ENCODE results near the gene XRCC5. TPM values are rescaled to one million over a fixed set of nuclear protein-coding genes. Genes with fewer than 3 reads are reported as not detected.
A peak's percentile ranks its signal among the peaks of the same experiment; 100 is the strongest.

XRCC5 gene
- total RNA-seq, 4 donors from 2014 or later: 61.2 to 320 (median 168) TPM

DNA sequence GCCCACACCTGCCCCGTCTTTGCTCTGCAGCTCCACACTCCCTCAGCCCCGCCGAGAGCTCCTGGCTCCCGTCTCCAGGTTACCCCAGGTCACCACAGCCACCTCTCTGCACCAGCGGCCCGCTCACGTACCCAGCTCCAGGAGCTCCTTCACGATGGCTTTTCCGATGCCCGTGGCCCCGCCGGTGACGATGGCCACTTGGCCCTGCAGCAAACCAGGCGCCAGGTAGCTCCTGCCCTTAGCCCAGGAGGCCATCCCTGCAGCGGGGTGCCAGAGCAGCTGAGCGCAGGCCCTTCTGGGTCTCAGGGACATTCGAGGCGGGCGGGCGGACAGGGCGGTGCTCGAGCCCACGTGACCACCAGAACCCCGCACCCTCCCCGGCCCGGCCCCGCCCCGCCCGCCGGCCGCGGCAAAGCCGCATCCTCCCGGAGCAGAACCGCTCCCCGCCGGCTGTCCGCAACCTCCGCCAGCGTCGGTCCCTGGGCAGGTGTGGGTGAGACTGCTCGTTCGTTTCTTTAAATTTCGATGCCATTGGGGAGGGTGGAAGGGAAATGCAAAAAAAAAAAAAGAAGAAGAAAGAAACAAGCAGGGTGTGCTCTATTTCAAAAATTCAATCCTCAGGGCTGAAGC is 27.5 kb upstream of the XRCC5 start, which contains the start of the genes PECR and TMEM169:
Gene PECR (minus strand): TSS at position 323 of the 630 bp plus-strand sequence. CDS start 68 bp downstream, at position 255.
Gene TMEM169 (plus strand): TSS at position 433 of the 630 bp plus-strand sequence. CDS start 14,045 bp downstream, outside the sequence.
- Histone ChIP-seq H3K9me3 (no peaks in the 10 kb centered on the region), H3K27ac (peak within 1 kb of the TSS; percentile 39 to 54), H3K4me1 (peaks cover 0 to 9% of the 10 kb centered on the region in 2 donors), H3K27me3 (no peaks in the 10 kb centered on the region), H3K4me3 (peak within 1 kb of the TSS; percentile 57 to 58), H3K36me3 (no peaks in the 10 kb centered on the region)
- intact Hi-C loops (cut with DNase I; ENCODE audit: low total_unique reads): no loop called here
- TF ChIP-seq CTCF (IDR thresholded peaks at IDR 0.05) (no peak), POLR2A (IDR thresholded peaks at IDR 0.05) (no peak)
- peak; percentile 72 to 73 for DNase-seq

DNA sequence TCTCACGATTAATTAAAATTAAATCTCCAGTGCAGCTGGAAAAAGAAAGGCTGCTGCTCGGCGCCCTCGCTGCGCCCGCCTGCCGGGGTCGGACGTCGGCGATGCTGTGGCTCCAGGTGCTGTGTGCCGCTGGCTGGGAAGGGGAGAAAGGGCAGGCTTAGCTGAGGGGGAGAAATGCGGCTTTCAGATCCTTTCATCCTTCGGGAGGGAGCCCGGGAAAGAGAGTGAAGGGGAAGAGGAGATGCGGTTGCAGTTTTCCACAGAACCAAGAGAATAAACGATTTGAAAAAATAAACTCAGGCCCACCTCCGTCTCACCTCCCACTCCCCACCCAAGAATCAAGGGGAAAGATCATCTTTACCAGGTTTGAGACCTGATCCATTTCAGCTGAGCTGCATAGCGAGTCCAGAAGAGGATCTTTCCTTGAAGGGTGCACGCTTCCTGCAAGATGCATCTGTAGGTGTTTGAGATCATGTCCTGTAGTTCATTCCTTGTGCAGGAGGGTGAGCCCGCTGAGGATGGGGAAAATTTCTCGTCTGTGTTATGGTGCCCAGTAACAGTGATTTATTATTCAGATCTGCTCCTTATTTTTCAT is 26.9 kb upstream of the XRCC5 start:
- H3K9me3 ChIP-seq: no peaks in the 10 kb centered on the region
- H3K4me1 ChIP-seq: peaks cover 0 to 9% of the 10 kb centered on the region in 2 donors
- intact Hi-C loops (cut with DNase I; ENCODE audit: low total_unique reads): no loop called here
- DNase-seq: peak in 1 of 2 donors; percentile 21
- H3K36me3 ChIP-seq: no peaks in the 10 kb centered on the region
- peak overlapping the region; percentile 39 to 54 for H3K27ac ChIP-seq
- no peaks in the 10 kb centered on the region for H3K27me3 ChIP-seq
- TF ChIP-seq POLR2A (IDR thresholded peaks at IDR 0.05) (no peak), CTCF (IDR thresholded peaks at IDR 0.05) (no peak)
- H3K4me3 ChIP-seq: peak overlapping the region; percentile 57 to 58

DNA sequence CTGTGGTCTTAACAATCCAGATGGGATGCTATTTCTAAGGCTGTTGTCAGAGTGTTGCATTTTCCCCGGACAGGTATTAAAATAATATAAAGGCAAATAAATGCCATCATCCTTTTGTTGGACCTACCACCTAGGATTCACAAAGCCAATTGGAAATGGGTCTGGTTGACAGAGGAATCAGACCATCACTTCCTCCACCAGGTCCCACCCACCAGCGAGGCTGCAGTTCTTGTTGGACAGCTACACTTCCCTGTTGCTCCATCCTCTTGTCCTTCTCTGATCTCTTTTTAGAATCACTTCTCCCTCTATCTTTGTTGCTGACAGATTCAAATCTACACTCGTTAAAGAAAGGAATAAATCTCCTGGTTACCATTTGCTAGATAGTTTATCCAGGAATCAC is 26.3 kb upstream of the XRCC5 start:
- Histone ChIP-seq H3K36me3 (no peaks in the 10 kb centered on the region), H3K4me1 (peaks cover 0 to 9% of the 10 kb centered on the region in 2 donors), H3K27me3 (no peaks in the 10 kb centered on the region), H3K4me3 (no peak overlapping the region), H3K27ac (no peak overlapping the region), H3K9me3 (no peaks in the 10 kb centered on the region)
- intact Hi-C loops (cut with DNase I; ENCODE audit: low total_unique reads): no loop called here
- DNase-seq: no peak
- TF ChIP-seq POLR2A (IDR thresholded peaks at IDR 0.05): no peak
- TF ChIP-seq CTCF (IDR thresholded peaks at IDR 0.05): no peak

DNA sequence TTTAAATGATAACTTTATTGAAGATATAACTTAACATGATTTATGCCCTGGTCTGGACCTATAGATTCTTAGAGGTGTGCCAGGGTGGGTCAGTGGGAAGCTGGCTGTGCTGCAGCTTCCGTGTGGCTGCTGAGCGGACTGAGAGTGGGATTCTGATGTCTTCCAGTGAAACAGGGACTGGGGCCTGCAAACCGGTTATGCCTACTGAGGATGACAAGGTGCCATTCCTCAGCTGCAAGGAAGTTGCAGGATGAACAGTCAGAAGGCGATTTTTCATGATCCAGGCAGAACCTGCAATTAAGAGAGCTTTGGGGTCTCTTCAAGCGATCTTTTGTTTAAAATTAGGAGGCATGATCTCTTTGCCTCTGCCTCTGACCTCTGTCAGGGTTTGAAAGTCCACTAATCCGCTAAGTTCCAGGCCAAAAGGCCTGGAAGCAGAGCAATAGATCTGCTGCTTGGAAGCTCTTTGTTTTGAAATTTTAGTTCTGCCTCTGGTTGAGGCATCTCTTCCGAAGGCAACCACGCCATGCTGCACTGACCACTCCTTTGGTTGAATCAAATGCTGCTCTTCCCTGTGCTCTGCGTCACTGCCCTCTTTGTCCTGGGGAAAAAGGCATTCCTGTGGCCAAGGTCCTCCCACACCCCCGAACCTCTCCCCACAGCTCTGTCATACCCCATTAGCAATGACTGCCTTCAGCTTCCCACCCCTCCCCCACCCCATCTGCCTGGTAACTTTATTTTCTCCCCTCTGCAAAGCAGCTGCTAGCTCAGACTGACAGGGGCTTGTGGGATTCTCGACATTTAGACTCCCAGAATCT is 25.5 kb upstream of the XRCC5 start:
- no peaks in the 10 kb centered on the region for H3K27me3 ChIP-seq
- no peak overlapping the region for H3K27ac ChIP-seq
- TF ChIP-seq POLR2A (IDR thresholded peaks at IDR 0.05): no peak
- no peak for TF ChIP-seq CTCF (IDR thresholded peaks at IDR 0.05)
- no peaks in the 10 kb centered on the region for H3K9me3 ChIP-seq
- peaks cover 0 to 9% of the 10 kb centered on the region in 2 donors for H3K4me1 ChIP-seq
- no peaks in the 10 kb centered on the region for H3K36me3 ChIP-seq
- intact Hi-C loops (cut with DNase I; ENCODE audit: low total_unique reads): no loop called here
- DNase-seq: no peak
- no peak overlapping the region for H3K4me3 ChIP-seq
